COLO829 (cell line): Measurements from ENCODE around the gene TMEM223.
"Not testable (repeated sequence)": the region's sequence is repeated elsewhere in the genome, so short reads cannot be mapped to it uniquely, and the experiment has no call there.

Experiments used
- DNase-seq: peaks from one replicate; pipeline ENCODE4 v3.0.0; 2012; ENCODE audit warnings: low spot score

TMEM223 gene

GRCh38 chr11:62752994-62753735 lies 38.6 kb downstream of the TMEM223 start:
- no peak for DNase-seq

- DNase-seq, result no peak
These were observed 39.5 kb downstream of the TMEM223 start for GRCh38 chr11:62752177-62752785.

GRCh38 chr11:62749931-62750330 lies 41.9 kb downstream of the TMEM223 start:
- DNase-seq, result not testable (repeated sequence)

- DNase-seq, result peak; percentile 94
These were observed 44.2 kb downstream of the TMEM223 start for GRCh38 chr11:62747475-62748160.
